BJ (cell line): ENCODE results near the gene JCAD. TPM values are rescaled to one million over a fixed set of nuclear protein-coding genes. Genes with fewer than 3 reads are reported as not detected.

Experiments used
- CTCF ChIA-PET: fragments of 350-600 bp; formaldehyde crosslinking; extraction: SDS; loops from one replicate; lab custom pipeline; 2021; ENCODE audit warnings: antibody characterized with exemption, inconsistent platforms; lab: Yijun Ruan, JAX
- POLR2A ChIA-PET: fragments of 300-600 bp; sonication (Branson Sonifier 250); formaldehyde crosslinking; extraction: SDS; loops from one replicate; lab custom pipeline; 2021; ENCODE audit warnings: antibody characterized with exemption; lab: Charles Lee
- DNase-seq: peaks from one replicate; pipeline ENCODE4 v3.0.0-alpha.2; 2011; ENCODE audit warnings: low read depth
- H3K27me3 ChIP-seq: 2 replicates; pipeline ENCODE4 v1.6.0; 2011; ENCODE audit warnings: low read length; ENCODE audit not compliant: control insufficient read depth, insufficient read depth
- H3K36me3 ChIP-seq: 2 replicates; pipeline ENCODE4 v1.5.1; 2011; ENCODE audit warnings: low read length; ENCODE audit not compliant: control insufficient read depth, insufficient read depth
- H3K4me3 ChIP-seq: 2 replicates; pipeline ENCODE4 v1.5.1; 2011; ENCODE audit warnings: low read depth, mild to moderate bottlenecking, control low read depth, low read length
- polyA plus RNA-seq: library from polyadenylated mRNA; depleted of rRNA; stranded (reverse); fragments of >200 nt; gene quantifications from 2 replicates; pipeline ENCODE4 v1.2.3, GENCODE V29; 2011
- TF ChIP-seq, protein P1 (sequence below): IDR thresholded peaks from 2 replicates; pipeline ENCODE4 v1.5.1; 2011; ENCODE audit warnings: low read depth, mild to moderate bottlenecking, control low read depth, inconsistent platforms, low read length, moderate library complexity; ENCODE audit not compliant: insufficient read depth

JCAD gene
- polyA plus RNA-seq, 1 experiment: 13.9 TPM

DNA sequence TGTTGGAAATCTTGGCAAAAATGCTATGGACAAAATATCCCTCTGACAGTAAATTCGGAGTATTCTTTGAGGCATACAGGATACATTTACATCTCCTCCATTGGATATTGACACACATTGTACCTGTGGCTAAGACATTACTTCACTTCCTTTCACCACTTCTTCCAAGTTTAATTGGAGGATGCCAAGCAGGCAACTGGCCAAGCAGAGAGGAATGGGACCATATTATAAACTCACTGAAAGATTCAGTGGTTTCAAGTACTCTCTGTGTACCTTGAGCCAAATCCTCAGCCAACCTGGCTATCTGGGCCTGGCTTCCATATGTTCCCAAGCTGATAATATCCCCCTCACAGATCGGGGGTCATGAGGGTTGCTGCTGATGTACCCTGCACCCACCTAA is 14.7 kb upstream of the JCAD start:
- H3K27me3 ChIP-seq: peaks cover 4% of the 10 kb centered on the region
- TF ChIP-seq, protein P1, sequence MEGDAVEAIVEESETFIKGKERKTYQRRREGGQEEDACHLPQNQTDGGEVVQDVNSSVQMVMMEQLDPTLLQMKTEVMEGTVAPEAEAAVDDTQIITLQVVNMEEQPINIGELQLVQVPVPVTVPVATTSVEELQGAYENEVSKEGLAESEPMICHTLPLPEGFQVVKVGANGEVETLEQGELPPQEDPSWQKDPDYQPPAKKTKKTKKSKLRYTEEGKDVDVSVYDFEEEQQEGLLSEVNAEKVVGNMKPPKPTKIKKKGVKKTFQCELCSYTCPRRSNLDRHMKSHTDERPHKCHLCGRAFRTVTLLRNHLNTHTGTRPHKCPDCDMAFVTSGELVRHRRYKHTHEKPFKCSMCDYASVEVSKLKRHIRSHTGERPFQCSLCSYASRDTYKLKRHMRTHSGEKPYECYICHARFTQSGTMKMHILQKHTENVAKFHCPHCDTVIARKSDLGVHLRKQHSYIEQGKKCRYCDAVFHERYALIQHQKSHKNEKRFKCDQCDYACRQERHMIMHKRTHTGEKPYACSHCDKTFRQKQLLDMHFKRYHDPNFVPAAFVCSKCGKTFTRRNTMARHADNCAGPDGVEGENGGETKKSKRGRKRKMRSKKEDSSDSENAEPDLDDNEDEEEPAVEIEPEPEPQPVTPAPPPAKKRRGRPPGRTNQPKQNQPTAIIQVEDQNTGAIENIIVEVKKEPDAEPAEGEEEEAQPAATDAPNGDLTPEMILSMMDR: no peak
- DNase-seq: no peak
- CTCF ChIA-PET: interaction anchor here (1.1 to 1.4 kb wide), 2 partner anchors 82 to 167 kb away, joined by 3 read pairs; no protein-coding TSS in a partner anchor
- no peak overlapping the region for H3K4me3 ChIP-seq
- POLR2A ChIA-PET: no interaction called here
- H3K36me3 ChIP-seq: no peaks in the 10 kb centered on the region

DNA sequence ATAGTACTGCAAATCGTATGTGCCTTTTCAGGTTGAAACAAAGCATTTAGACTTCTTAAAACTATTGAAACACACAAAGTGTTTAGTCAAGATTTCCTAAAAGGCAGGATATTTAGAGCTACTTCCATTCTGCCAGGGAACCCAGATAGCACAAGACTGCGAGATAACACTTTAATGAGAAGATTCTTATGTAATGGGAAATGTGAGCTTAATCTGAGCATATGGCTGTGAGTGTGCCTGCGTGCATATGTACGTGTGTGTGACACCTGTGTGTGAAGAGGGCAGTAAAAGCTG is 14.3 kb upstream of the JCAD start:
- DNase-seq: no peak
- POLR2A ChIA-PET: no interaction called here
- CTCF ChIA-PET: interaction anchor here (0.6 to 1.4 kb wide), 3 partner anchors 11 to 167 kb away, joined by 3 read pairs; no protein-coding TSS in a partner anchor
- no peak overlapping the region for H3K4me3 ChIP-seq
- no peaks in the 10 kb centered on the region for H3K36me3 ChIP-seq
- TF ChIP-seq, protein P1: no peak
- H3K27me3 ChIP-seq: peaks cover 4% of the 10 kb centered on the region

DNA sequence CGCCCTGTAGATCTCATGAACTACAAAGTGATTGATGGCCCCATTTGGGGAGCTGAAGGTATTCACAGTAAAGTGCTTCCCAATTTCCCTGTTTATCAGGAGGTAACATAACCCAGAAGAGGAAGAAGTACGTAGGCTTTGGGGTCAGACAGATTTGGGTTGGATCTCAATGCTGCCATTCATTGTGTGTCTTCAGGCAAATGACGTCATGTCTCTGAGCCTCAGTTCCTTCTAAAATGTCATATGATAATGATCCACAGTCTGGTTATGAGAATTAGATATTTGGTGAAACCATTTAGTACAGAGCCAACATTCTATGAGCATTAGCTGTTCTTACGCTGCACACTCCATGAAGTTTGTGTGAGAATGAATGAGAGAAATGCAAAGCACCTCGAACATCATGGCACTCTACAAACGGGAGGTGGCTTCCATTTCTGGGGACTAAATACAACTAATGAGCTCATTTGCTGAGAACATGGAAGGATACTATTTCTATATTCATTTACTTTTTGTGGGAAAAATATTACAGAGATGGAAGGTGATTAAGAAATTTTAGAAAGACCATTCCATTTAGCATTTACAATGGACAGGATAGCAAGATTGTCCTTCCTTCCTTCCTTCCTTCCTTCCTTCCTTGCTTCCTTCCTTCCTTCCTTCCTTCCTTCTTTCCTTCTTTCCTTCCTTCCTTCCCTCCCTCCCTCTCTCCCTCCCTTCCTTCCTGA is 13.8 kb upstream of the JCAD start:
- Histone ChIP-seq H3K27me3 (peaks cover 2% of the 10 kb centered on the region; the same call in 1 of the 2 replicates), H3K4me3 (no peak overlapping the region), H3K36me3 (no peaks in the 10 kb centered on the region)
- ChIA-PET CTCF (interaction anchor here (0.6 to 1.1 kb wide), 2 partner anchors 12 to 168 kb away, joined by 3 read pairs; no protein-coding TSS in a partner anchor), POLR2A (no interaction called here)
- TF ChIP-seq, protein P1: no peak
- no peak for DNase-seq

DNA sequence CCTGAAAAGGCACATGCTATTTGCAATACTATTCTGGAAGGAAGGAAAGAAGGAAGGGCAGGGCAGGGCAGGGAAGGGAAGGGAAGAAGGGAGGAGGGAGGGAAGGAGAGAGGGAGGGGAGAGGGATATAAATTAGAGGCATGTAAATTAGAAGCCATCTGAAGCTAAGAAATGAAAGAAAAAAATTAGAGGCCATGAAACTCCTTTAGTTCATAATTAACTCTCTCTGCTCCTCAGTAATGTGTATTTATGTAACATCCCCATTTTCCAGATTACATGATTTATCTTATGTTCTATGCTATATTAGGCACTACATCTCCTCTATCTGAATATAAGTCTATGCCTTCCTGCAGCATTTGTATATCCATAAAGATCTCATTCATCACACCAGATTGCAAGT is 12.7 kb upstream of the JCAD start:
- 0 out of 2 replicates have a peak, but pooled peaks cover 2% of the 10 kb centered on the region for H3K27me3 ChIP-seq
- H3K4me3 ChIP-seq: no peak overlapping the region
- no peaks in the 10 kb centered on the region for H3K36me3 ChIP-seq
- ChIA-PET CTCF (interaction anchor here (1.2 kb wide), 1 partner anchor 24 kb away, joined by 3 read pairs; no protein-coding TSS in a partner anchor), POLR2A (no interaction called here)
- DNase-seq: no peak
- TF ChIP-seq, protein P1: no peak

DNA sequence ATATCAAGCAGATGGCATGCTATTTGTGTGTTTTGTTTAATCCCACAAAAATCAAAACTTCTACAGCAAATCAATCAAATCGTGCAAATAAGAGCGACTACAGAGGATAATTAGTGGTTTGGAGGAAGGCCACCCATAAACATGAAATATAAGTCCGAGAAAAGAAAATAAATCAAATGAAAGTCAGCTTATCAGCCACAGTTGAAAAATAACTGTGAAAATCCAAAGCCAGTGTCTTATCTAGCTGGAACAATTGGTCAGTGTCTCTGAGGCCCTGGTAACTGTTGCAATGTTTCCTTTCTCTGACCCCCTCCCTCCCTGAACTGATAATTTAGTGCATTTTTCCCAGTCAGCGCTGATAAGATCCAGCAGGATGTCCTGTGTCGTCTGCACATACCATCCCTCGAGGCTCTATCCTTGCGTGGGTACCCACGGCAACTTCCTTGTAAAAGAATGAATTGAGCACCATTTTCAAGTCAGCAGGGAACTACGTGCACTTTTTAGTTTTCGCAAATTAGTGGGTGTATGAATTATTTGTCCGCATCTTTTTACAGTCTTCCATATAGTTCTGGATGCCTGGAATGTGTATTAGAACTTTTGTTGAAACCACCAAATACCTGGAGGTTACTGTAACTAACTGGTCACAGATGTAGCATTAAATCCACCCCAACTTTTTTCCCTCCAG is 10.8 kb upstream of the JCAD start:
- TF ChIP-seq, protein P1: no peak
- CTCF ChIA-PET: no interaction called here
- DNase-seq: peak; percentile 56

More for the DNA sequence above, 10.8 kb upstream of the JCAD start:
- H3K36me3 ChIP-seq: no peaks in the 10 kb centered on the region
- H3K27me3 ChIP-seq: 0 out of 2 replicates have a peak, but pooled peaks cover 2% of the 10 kb centered on the region
- POLR2A ChIA-PET: interaction anchor here (1.1 kb wide), 1 partner anchor 113 kb away, joined by 4 read pairs; no protein-coding TSS in a partner anchor
- H3K4me3 ChIP-seq: no peak overlapping the region
